Measurements from ENCODE around the gene RNLS.

The RNLS gene

DNA sequence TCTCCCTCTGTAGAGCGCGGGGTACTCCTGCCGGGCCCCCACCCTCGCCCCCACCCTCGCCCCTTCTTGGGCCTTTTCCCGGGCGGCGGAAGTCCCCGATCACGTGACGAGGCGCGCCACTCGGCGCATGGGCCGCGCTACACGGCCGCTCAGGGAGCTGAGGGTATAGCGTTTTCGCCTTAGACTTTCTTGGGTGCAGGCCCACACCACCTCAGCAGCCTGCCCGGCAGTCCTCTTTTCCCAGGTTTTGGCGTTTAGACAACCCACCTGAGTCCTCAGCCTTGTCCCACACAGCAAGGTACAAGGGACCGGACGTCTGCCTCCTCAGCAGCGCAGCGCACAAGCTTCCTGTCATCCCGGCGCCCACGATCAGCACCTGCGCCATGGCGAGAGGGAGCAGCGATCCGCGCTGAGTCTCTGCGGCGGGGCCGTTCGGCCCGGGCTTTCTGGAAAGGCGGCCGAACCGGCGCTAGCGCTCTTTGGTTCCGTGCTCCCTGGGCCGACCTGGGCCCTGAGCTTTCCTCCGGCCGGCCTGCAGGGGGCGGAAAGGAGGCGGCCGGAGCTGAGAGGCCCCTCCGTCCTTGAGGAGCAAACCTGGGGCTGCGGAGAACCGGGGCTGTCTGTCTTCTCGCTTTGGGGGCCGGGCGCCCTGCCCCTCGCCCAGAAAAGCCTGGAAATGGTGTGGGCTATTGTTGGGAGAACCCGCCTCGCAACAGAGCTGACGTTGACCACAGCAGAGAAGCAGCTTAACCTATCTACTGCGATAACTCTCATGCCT is at the start of gene RNLS:
RNLS (minus strand) TSS at position 513 of the 778 bp plus-strand sequence.
- DNase-seq (ENCODE audit: low spot score), result peak; percentile 72

DNA sequence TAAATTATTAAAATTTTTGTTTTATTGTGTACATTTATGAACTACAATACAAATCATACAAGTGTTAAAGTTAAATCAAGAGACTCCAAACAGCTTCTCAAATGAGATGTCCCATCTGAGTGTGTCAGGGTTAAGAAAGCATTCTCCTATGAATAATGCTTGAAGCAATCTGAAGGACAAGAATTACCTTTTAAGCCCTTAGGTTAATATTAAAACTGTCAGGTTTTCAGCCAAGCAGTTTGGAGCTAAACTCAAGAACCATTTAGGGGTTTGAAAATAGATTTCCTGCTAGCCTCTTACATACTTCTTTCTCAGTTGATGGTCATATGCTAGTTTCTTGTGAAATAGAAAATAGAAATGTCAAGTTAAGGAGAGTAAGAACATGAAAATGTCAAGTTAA is 41.7 kb upstream of the RNLS start:
- DNase-seq (ENCODE audit: low spot score), result no peak

DNA sequence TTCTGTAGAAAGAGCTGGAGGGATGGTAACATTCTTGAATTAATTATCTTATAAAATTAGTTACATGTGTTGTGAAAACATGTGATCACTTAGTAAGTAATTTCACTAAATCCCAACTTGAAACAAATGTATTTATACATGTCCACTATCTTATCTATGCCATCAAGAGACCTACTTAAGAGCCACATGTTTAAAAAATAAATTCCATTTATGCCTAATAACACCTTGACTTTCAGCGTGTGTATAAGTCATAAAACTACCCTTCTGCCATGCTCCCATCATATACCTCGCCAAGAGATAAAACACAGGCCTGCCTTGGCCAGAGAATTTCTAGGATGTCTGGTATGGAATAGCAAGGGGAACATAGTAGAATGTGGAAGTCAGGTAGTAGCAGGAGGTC is 40.7 kb upstream of the RNLS start:
- DNase-seq (ENCODE audit: low spot score), result no peak

DNA sequence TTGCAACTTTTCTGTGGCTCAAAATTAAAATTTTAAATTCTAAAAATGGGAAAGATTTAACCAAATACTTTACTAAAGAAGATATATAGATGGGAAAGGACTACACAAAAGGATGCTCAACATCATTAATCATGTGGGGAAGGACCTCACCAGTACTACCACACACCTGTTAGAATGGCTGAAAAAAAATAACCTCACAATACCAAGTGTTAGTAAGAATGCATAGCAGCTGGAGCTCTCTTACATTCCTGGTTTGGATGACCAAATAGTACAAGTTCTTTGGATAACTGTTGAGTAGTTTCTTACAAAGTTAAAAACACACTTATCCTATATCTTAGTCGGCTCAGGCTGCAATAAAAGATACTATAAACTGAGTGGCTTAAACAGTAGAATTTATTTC is 37.3 kb upstream of the RNLS start:
- no peak for DNase-seq (ENCODE audit: low spot score)

DNA sequence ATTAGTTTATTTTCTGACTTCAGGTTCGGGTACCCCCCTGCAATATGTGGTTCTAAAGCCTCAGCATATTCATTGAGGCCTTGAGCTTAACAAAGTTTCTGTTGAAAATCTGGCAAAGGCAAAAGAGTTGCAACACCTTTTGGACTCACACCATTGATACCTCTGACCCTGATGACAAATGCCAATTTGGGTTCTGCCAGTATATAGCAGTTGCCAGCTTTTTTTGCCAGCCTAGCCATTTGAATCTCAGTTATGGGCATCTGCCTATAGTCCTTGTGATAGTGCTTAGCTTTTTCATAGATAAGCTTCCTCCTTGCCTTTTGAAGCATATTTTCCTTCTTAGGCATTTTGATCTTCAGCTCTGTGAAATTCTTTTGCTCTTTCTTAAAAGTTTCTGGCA is 35.4 kb upstream of the RNLS start:
- DNase-seq (ENCODE audit: low spot score), result no peak

DNA sequence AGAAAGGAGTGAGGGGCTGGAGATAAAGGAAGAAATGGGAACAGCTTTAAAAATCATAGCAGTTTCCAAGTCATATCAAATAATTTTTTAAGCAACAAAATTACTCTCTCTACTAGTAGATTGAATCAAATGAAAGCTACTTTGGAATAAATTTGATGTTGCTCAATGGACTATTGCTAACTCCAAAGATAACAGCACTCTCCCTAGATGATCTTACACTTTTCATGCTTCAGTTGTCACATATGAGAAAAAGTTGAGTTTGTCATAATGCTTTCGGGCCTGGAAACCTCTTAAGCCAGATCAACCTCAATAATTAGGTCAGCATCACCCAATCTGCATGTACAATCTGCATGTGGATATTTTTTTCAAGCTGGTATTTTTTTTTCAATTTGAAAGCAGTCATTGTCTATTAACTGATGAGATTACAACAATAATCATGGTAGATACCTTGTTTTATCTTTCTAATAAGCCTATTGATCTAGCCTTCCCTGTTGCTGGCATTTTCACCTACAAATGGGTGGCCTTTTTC is 34.7 kb upstream of the RNLS start:
- no peak for DNase-seq (ENCODE audit: low spot score)

DNA sequence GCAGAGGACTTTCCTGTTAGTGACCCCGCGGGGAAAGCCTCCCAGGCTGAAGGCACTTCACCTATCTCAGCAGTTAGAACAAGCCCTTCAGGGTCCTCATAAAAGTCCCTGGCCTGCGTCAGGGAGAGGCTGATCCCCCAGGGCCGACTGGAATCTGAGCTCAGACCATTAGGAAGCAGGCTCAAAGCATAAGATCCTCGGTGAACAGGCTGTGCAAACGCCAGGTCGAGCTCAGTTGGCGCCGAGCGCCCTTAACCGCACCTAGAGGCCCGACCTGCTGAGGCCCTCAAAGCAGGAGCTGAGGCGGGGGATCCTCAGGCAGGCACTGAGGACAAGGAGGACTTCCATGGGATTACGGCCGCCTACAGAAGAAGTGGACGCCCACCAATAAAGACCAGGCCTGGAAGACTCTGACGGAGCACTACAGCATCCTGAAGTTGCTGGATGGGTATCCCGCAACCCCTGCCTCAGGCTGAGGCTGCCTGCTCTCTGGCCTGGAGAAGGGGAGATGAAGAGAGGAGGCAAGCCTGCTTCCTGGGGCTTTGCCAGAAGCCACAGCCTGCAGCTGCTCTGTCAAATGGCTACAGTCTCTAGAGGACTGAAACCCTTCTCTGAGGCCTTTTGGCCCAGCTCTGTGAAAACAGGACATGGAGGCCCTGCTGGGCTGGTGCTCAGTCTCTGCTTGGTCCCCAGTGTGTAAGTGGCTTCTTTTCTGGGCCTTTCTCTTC is 33.3 kb upstream of the RNLS start:
- DNase-seq (ENCODE audit: low spot score), result no peak

DNA sequence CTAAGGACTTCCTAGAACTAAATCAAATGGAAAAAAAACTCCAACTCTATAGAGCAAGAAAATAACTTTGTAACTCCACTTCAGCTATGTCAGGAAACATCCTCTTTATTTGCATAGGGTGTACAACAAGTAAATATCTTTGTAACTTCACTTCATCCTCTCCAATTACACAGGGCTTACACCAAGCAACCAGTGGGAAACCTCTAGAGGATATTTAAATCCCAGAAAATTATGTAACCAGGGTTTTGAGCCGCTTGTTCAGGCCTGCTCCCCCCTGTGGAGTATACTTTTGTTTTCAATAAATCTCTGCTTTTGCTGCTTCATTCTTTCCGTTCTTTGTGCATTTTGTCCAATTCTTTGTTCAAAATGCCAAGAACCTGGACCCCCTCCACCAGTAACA is 25.7 kb upstream of the RNLS start:
- no peak for DNase-seq (ENCODE audit: low spot score)

DNA sequence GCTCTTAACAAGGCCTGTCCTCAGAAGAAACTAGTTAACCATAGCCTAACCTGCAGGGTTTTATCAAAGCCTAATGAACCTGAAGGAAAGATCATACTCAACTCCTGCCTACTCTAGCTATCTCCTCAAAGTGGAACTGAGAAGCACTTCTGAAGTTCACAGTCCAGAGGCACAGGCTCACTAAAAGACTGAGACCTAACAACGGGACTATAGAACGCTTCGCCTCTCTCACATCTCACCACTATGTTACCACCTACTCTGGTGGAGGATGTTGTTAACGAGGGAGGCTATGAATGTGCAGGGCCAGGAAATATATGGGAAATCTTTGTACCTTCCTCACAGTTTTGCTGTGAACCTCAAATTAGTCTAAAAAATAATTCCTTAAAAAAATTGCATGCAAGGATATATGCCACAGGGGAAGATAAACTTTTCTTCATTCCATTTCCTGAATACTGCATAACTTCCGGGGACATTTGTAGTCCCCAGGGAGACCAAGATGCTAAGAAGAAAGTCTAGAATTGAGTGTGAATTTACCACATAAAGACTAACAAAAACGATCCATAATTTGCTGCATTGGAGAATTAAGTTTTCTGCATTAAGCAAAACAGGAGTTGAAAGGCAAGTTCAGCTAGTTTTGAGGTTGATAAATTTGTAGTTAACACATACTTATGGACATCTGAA is 25.1 kb upstream of the RNLS start:
- DNase-seq (ENCODE audit: low spot score), result no peak

DNA sequence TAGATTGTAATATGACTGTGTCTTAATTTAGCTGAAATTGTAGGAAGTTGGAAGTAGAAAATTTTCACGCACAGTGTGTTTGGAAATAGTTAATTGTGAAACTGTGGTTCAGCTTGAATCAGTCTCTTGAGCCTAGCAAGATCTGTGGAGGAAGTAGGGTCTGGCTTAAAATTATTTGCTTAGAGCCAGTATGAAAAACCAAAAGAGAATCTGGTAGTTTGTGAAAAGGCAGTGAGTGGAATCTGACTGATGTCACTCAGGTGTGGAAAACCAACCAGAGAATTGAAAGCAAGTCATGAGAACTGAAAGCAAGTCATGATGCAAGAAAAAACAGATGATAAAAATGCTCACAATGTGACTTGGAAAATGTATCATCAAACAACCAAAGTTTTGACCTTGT is 14.9 kb upstream of the RNLS start:
- DNase-seq (ENCODE audit: low spot score), result no peak

DNA sequence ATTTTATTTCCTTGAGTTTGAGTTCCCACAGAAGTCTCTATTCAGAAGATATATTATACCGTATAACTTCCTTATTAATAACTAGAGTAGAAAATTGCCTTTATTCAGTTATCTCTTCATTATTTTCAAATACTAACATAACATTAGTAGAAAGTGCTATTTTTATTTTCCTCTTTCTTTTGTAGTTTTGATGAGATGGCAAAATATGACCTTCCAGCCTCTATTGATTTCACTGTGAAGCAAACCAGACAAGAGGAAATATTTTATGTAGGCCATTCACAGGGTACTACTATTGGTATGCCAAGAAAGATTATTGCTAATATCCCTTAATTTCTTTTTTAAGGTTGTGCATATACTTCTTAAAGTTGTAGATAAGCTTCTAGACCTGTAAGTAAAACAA is 11.4 kb upstream of the RNLS start:
- no peak for DNase-seq (ENCODE audit: low spot score)

DNA sequence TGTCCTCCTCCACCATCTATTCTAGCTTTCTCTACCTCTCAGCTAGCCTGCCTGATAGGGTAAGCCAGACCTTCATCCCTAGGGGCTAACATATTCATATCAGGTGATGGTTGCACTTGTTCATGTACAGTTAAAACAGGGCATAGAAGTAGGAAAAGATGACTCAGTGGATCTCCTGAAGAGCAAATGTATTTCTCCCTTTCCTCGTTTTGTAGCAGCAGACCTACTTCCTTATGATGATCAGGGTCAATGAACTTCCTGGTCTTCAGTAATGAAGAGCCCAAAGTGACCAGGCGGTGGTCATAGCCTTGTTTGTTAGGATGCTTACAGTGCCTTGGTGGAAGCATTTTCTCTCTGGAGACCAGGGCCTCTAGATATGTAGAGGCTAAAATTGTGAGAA is 9.8 kb upstream of the RNLS start:
- no peak for DNase-seq (ENCODE audit: low spot score)

DNA sequence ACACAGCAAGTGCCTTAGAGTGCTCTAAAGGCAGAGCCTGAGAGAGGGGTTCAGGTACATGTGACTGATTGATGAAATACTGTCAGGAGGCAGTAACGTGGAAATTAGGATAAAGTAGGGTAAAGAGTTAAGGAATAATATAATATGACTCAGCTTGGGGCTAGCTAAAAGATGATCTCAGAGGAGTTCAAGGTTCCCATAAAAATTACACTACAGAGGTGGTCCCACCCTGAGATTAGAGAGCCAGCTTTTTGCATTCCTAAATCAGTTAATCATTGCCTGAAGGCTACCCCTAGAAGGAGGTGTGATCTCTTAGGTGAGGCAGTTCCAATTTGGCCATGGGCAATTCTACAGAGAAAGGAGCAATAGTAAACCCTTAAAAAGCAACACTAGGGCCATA is 9.3 kb upstream of the RNLS start:
- DNase-seq (ENCODE audit: low spot score), result no peak

DNA sequence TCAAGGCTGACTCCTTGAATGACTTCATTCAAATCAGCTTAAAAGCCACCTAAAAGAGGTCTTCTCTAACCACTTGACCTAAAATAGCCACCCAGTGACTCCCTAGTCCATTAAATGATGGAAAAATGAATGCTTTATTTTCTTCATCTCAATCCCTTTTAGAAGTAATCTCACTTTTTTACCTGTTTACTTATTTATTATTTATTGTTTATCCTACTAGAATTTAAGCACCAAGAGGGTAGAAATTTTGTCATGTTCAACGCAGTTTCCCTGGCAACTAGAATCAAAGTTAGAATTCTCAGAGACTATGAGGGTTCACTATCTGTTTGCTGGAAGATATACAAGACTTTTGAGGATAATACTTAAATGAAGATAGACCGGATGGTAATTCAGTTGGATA is 3.3 kb upstream of the RNLS start, which contains the start of gene LIPJ:
LIPJ (plus strand) TSS at position 301 of the 400 bp plus-strand sequence. CDS start 3,926 bp downstream, outside the sequence.
- DNase-seq (ENCODE audit: low spot score), result no peak

DNA sequence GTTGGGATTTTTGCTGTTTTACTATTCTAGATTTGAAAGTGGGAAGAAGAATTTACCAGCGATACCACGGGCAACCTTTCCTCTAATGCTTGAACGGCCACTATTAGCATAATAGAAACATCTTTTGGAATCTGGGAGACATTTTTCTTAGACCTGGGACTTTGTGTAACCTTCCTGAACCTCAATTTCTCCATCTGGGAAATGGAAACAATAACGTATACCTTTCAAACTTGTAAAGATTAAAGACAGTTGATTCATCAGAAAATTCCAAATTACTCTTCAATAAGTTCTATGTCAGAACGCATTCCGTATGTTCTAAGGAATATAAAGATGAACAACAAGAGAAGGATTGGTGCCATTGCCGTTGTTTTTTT is 453 bp upstream of the RNLS start:
- no peak for DNase-seq (ENCODE audit: low spot score)

DNA sequence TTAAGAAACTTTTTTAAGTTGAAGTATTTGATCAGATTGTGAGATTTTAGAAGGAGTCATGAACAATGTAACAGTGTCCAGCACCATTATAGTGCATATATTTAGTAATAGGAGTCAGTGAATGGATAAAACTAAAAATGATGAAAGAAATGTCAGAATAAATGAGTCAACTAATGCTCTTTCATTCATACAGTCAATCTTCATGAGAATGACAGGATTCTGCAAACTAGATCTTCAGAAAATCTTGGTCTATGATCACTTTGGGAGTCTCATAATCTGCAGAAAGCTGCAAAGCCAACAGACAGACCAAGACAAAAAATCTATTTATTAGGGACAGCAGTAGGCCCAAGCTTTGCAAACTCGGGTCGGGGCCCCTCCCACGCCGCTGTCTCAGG is 710 bp downstream of the RNLS start:
- no peak for DNase-seq (ENCODE audit: low spot score)

DNA sequence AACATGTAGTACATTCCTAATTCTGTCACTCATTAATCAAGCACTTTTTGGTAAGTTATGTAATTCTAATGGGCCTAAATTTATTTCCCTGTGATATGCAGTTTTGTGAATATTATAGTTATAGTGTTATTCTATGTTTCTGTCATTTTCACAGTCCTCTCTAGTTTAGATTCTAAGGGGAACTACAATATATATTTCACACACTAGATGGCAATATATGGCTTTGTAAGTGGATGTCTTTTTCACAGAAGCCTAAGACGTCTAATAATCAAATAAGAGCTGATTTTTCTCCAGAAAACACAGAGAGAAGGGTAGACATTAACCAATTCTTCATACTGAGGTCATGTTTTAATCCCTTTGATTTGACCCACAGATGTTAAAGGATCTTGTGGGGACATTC is 18.0 kb downstream of the RNLS start:
- DNase-seq (ENCODE audit: low spot score), result no peak

DNA sequence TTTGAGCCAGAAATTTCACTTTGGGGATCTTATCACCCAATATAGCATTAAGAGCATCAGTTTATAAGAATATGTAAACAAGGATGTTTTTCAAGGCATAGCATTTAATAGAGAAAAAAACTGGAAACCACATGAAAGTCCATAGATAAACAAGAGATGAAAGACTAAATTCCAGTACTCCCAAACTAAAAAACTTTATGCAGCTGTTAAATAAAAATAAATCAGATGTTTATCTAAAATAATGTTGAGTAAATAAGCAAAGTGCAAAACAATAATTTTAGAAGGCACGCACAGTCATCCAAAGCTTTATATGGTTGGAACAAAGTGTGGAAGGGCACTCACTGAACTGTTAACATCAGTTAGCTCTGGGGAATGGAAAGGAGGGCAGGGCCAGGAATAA is 21.0 kb downstream of the RNLS start:
- no peak for DNase-seq (ENCODE audit: low spot score)

DNA sequence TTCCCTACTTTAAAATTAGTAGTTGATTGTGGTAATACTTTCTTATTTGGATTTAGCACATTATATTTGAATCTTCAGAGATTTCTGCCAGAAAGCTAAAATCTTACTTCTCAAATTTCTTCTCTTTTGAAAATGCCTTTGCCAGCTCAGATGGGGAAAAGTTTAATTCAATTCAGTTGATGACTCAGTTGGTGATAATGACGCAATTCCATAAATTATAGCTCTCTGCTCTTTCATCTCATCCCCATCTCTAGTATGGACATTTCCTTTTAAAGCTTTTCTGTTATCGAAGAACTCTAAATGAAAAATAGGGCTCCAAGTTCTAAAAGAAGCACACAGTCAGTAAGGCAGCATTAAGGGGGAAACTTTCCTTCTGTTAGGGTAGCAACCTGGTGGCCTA is 25.5 kb downstream of the RNLS start:
- DNase-seq (ENCODE audit: low spot score), result no peak

DNA sequence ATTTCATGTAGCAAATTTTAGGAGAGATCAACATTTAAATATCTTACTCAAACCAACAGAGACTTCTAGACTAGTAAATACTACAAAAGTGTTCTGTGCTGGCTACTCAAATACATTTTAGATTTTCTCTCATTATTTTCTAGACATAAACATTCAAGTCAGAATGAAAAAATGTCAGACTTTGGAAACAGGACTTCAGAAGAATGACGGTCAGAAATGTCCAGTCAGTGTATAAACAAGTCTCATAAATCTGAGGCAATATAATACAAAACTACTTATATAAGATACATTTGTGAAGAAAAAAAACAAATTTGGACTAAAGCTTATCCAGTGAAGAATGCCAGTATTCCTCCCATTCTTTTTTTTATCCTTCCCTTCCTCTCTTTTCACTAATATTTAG is 25.9 kb downstream of the RNLS start:
- DNase-seq (ENCODE audit: low spot score), result no peak

DNA sequence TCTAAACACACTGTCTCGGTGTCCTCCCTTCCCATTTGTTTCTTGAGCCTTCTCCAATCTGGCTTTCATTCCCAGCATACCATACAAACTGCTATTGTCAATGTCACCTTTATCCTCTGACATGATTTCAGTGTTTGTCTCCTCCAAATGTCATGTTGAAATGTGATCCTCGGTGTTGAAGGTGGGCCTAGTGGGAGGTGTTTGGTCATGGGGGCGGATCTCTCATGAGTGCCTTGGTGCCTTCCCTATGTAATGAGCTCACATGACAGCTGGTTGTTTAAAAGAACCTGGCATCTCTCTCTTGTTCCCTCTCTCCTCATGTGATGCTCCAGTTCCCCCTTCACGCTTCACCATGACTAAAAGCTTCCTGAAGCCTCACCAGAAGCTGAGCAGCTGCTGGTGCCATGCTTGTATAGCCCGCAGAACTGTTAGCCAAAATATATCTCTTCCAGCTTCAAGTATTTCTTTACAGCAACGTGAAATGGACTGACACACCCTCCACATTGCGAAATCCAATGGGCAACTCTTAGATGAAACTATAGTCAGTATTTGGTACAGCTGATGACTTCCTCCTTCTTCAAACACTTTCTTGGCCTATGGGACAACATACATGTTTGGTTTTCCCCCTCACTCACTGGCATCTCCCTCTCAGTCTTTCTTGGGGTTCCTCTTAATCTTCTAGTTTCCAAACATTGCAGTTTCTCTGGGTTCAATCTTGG is 27.8 kb downstream of the RNLS start:
- DNase-seq (ENCODE audit: low spot score), result no peak

DNA sequence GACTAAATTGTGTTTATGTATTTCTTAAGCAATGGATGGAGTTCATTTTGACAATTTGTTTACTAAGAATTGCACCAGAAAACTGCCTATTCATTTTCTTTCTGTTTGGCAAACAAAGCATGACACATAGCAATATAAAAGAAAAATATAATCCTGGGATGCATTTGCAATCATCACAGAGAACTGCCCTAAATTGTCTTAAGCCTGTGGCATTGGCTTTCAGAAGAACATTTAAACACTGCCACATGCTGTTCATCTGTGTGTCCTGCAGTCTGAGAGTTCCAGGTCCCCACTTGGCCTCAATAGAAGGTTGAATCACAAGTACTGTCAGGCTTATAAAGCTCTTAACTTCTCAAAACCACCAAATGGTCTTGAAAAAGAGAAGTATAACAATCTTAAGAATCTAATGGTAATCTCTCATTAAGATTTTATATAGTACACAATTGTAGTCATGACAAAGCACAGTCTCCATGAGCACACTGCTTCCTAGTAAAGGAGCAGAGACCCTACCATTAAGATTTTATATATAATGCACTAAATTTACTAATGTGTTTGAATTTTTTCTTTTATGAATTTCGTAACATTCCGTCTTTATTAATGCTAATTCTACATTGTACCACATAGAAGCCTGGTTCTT is 29.9 kb downstream of the RNLS start:
- peak; percentile 50 for DNase-seq (ENCODE audit: low spot score)

Measured in CD4-positive, alpha-beta T cell treated with Interleukin-2 at 100 ng/mL for 4 hours (primary cell).